Adrenal gland (tissue), 12 donors: ENCODE data around the gene YJEFN3. TPM values are rescaled to one million over a fixed set of nuclear protein-coding genes. Genes with fewer than 3 reads are reported as not detected.

Experiments used
- DNase-seq, 7 donors: peaks; one replicate each; pipeline ENCODE4 v3.0.0-alpha.2; 2019 to 2020
- H3K27ac ChIP-seq, 5 donors: fragments of 200-600 bp; sonication (generic) in 4 of 5; 1 replicate in 3 of 5; 2 replicates in 2 of 5; pipeline versions ENCODE4 v1.5.1 to v1.8.0; 2016 to 2020; ENCODE audit warnings: mild to moderate bottlenecking in 1 of 5
- H3K27me3 ChIP-seq: fragments of 200-600 bp; 2 replicates; pipeline ENCODE4 v1.8.0; 2021
- H3K36me3 ChIP-seq, 2 donors: fragments of 200-600 bp; replicated peaks in 1 of 2; 1 replicate in 1 of 2; 2 replicates in 1 of 2; pipeline versions ENCODE4 v1.5.1 to v1.8.0; 2018 to 2022
- H3K4me1 ChIP-seq, 2 donors: fragments of 200-600 bp; replicated peaks in 1 of 2; 1 replicate in 1 of 2; 2 replicates in 1 of 2; pipeline versions ENCODE4 v1.5.1 to v1.8.0; 2018 to 2021
- H3K4me3 ChIP-seq, 4 donors: fragments of 200-600 bp; sonication (generic) in 3 of 4; one replicate each; pipeline ENCODE4 v1.5.1; 2016 to 2018
- H3K9me3 ChIP-seq, 3 donors: fragments of 200-600 bp; sonication (generic) in 1 of 3; replicated peaks in 1 of 3; 1 replicate in 2 of 3; 2 replicates in 1 of 3; pipeline versions ENCODE4 v1.5.1 to v1.8.0; 2016 to 2021
- POLR2A ChIP-seq, 2 donors: fragments of 450-650 bp; IDR thresholded peaks; one replicate each; pipeline ENCODE4 v1.6.1; 2017; ENCODE audit warnings: antibody characterized with exemption in 2 of 2, mild to moderate bottlenecking in 2 of 2, moderate library complexity in 1 of 2
- WGBS, 4 donors: extraction: QIAGEN DNeasy Blood & Tissue Kit in 2 of 4; methylation state at CpG; one replicate each; pipeline versions ENCODE4 v1.1.5 to v1.1.7; 2013 to 2017; 5-methylcytosine and 5-hydroxymethylcytosine counted together
- intact Hi-C, 2 donors: fragments of 100-400 bp; cut with DNase I; formaldehyde crosslinking; loops; one replicate each; pipeline versions ENCODE4 v1.14.1 to v1.15.0; 2022 to 2023
- polyA plus RNA-seq, 3 donors: library from polyadenylated mRNA; stranded (reverse); fragments of 200-250 nt in 2 of 3; fragments of 350-450 nt in 1 of 3; fragmentation: Illumina TruSeq in 1 of 3; extraction: RNeasy Lipid Tissue Mini Kit (QIAGEN cat#74804) in 1 of 3; gene quantifications; one replicate each; pipeline ENCODE4 v1.2.3, GENCODE V29; 2013 to 2014
- total RNA-seq, 9 donors: library from RNA; depleted of rRNA in 4 of 9; stranded (reverse); fragments of >200 nt in 4 of 9; fragments of 120-200 nt in 1 of 9; fragmentation: NEBNext Ultra II Directional in 1 of 9; extraction: Animal tissue kit (Norgen Biotek cat#: 25700) in 1 of 9; gene quantifications; one replicate each; pipeline versions ENCODE4 v1.1.0 to v1.2.4, GENCODE V29; 2013 to 2023
- TF ChIP-seq, protein P1 (sequence below), 6 experiments: fragments of 450-650 bp in 4 of 6; fragments of 200-600 bp in 2 of 6; sonication (generic) in 1 of 6; IDR thresholded peaks; 1 replicate in 5 of 6; 2 replicates in 1 of 6; pipeline versions ENCODE4 v1.5.1 to v1.8.0; 2016 to 2021; ENCODE audit warnings: antibody characterized with exemption in 6 of 6, mild to moderate bottlenecking in 2 of 6, moderate library complexity in 1 of 6
- donor health status: healthy with polysubstance abuse.
- donor health status: Bipolar disorder and iron deficiency.
- donor health status: DM: yes; HTN: yes; CAD: no.
- donor health status: DM: no; HTN: no; CAD: no.
- donor health status: DM: no; HTN: no; CAD: no.
- donor health status: DM: yes; HTN: yes; CAD: no.

YJEFN3 gene
- total and polyA plus RNA-seq, 12 donors = 0.36 to 30.2 (median 1.3) TPM

- no peak overlapping the region for H3K4me3 ChIP-seq
- 25 to 40% (median 33%) methylated on average over 7 of the region's 7 CpGs for WGBS, 4 donors
- DNase-seq = no peak
- H3K4me1 ChIP-seq = peaks cover 4 to 19% of the 10 kb centered on the region in 2 donors
- no peaks in the 10 kb centered on the region for H3K36me3 ChIP-seq
- no peak overlapping the region for H3K27ac ChIP-seq
- intact Hi-C loops = loop anchor here in 1 of 2 donors (5.0 kb wide), 1 partner anchor 104 kb away; the partner anchor contains the start of gene GMIP
- no peak for TF ChIP-seq POLR2A (IDR thresholded peaks at IDR 0.05)
- TF ChIP-seq, protein P1, sequence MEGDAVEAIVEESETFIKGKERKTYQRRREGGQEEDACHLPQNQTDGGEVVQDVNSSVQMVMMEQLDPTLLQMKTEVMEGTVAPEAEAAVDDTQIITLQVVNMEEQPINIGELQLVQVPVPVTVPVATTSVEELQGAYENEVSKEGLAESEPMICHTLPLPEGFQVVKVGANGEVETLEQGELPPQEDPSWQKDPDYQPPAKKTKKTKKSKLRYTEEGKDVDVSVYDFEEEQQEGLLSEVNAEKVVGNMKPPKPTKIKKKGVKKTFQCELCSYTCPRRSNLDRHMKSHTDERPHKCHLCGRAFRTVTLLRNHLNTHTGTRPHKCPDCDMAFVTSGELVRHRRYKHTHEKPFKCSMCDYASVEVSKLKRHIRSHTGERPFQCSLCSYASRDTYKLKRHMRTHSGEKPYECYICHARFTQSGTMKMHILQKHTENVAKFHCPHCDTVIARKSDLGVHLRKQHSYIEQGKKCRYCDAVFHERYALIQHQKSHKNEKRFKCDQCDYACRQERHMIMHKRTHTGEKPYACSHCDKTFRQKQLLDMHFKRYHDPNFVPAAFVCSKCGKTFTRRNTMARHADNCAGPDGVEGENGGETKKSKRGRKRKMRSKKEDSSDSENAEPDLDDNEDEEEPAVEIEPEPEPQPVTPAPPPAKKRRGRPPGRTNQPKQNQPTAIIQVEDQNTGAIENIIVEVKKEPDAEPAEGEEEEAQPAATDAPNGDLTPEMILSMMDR (IDR thresholded peaks at IDR 0.05) = no peak
- peaks cover 47% of the 10 kb centered on the region for H3K27me3 ChIP-seq
- H3K9me3 ChIP-seq = no peaks in the 10 kb centered on the region
These were observed 10.1 kb downstream of the YJEFN3 start for GRCh38 chr19:19538785-19539166.

DNA sequence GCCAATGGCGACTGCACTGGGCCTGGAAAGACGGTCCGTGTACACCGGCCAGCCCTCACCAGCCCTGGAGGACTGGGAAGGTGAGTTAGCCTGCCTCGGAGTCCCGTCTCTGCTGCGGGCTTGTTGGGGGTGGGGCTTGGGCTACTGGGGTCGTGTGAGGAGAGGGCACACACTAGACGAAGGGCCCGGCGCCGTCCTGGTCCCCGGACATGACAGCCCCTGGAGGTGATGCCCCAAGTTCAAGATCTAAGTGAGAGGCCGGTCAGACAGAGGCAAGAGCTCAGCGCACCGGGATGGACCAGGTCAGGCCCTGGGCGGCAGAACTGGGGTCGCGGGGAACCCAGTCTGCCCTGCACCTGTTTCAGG is 11.0 kb downstream of the YJEFN3 start:
- intact Hi-C loops = loop anchor here in 1 of 2 donors (5.0 kb wide), 1 partner anchor 103 kb away; the partner anchor contains the start of gene GMIP
- peaks cover 4 to 19% of the 10 kb centered on the region in 2 donors for H3K4me1 ChIP-seq
- WGBS, 4 donors = 50 to 76% (median 67%) methylated on average over 3 to 19 of the region's 19 CpGs
- H3K27me3 ChIP-seq = peaks cover 49% of the 10 kb centered on the region
- H3K9me3 ChIP-seq = no peaks in the 10 kb centered on the region
- no peaks in the 10 kb centered on the region for H3K36me3 ChIP-seq
- DNase-seq = no peak
- H3K4me3 ChIP-seq = no peak overlapping the region
- H3K27ac ChIP-seq = no peak overlapping the region
- TF ChIP-seq, protein P1 (IDR thresholded peaks at IDR 0.05) = no peak
- TF ChIP-seq POLR2A (IDR thresholded peaks at IDR 0.05) = no peak

GRCh38 chr19:19540064-19540714 is 11.5 kb downstream of the YJEFN3 start:
- H3K4me1 ChIP-seq = peaks cover 4 to 19% of the 10 kb centered on the region in 2 donors
- H3K27ac ChIP-seq = no peak overlapping the region
- TF ChIP-seq POLR2A (IDR thresholded peaks at IDR 0.05) = no peak
- TF ChIP-seq, protein P1 (IDR thresholded peaks at IDR 0.05) = no peak
- 6 to 46% (median 25%) methylated on average over 7 to 74 of the region's 74 CpGs for WGBS, 4 donors
- no peaks in the 10 kb centered on the region for H3K9me3 ChIP-seq
- no peaks in the 10 kb centered on the region for H3K36me3 ChIP-seq
- DNase-seq = peak in 1 of 7 donors; percentile 36
- intact Hi-C loops = no loop called here
- peaks cover 51% of the 10 kb centered on the region for H3K27me3 ChIP-seq
- H3K4me3 ChIP-seq = peak overlapping the region in 1 of 4 donors; percentile 19

- peak overlapping the region in 1 of 4 donors; percentile 19 for H3K4me3 ChIP-seq
- H3K27ac ChIP-seq = no peak overlapping the region
- H3K36me3 ChIP-seq = no peaks in the 10 kb centered on the region
- intact Hi-C loops = no loop called here
- H3K27me3 ChIP-seq = peaks cover 51% of the 10 kb centered on the region
- DNase-seq = no peak
- 1 to 10% (median 6%) methylated on average over 15 to 45 of the region's 45 CpGs for WGBS, 4 donors
- TF ChIP-seq POLR2A (IDR thresholded peaks at IDR 0.05) = no peak
- peaks cover 4 to 19% of the 10 kb centered on the region in 2 donors for H3K4me1 ChIP-seq
- H3K9me3 ChIP-seq = no peaks in the 10 kb centered on the region
These were observed 12.2 kb downstream of the YJEFN3 start for GRCh38 chr19:19540715-19541515.
